Stimulated activated CD8-positive, alpha-beta memory T cell treated with anti-CD3 and anti-CD28 coated beads, Interleukin-2, amount 100 ng/mL, for 1 hour (primary cell): ENCODE data around the gene PDE10A.

Experiments
- DNase-seq, 2 donors: peaks; one replicate each; pipeline ENCODE4 v3.0.0-alpha.2; 2020; ENCODE audit warnings: low read depth in 2 of 2

PDE10A gene

GRCh38 chr6:165655191-165655590 lies 7.8 kb downstream of the PDE10A start:
- no peak for DNase-seq

DNA sequence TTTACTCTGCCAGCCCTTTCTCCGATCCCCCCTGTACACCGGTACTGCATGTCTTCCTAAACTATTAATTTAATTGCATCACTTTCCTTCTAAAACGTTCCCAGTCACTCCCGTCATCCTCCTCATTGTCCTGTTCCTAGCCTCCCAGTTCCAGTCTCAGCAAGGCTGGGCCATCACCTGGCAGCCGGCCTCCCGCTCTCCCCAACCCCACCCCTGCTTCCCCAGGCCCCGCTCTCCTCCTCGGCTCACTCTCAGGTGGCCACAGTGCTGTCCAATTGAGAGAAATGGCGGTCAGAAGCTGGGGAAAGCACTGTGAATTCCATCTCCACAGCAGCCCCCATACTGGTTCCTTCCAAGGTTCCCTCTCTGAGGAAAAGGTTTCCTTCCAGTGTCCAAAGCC lies 8.9 kb downstream of the PDE10A start:
- DNase-seq, result no peak

- no peak for DNase-seq
These were observed 9.4 kb downstream of the PDE10A start for GRCh38 chr6:165653607-165654006.

GRCh38 chr6:165653196-165653595 lies 9.8 kb downstream of the PDE10A start:
- DNase-seq, result no peak

DNA sequence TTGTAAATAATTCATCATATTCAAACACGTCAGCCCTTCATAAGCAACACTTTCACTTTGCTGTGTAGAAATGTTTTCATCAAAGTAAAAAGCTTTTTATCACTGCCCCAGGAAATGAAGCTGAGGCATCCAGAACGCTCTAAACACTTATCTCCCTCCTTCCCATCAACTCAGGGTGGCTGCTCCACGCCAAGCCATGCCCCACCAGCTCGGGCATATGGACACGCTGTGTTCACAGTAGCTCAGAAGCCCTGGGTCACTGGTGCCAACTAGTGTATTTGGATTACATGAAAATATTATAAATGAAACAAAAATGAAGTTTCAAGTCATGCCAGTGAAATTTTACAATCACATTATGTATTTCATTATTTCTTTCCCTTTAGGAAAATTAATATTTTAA lies 10.3 kb downstream of the PDE10A start:
- DNase-seq, result no peak

DNA sequence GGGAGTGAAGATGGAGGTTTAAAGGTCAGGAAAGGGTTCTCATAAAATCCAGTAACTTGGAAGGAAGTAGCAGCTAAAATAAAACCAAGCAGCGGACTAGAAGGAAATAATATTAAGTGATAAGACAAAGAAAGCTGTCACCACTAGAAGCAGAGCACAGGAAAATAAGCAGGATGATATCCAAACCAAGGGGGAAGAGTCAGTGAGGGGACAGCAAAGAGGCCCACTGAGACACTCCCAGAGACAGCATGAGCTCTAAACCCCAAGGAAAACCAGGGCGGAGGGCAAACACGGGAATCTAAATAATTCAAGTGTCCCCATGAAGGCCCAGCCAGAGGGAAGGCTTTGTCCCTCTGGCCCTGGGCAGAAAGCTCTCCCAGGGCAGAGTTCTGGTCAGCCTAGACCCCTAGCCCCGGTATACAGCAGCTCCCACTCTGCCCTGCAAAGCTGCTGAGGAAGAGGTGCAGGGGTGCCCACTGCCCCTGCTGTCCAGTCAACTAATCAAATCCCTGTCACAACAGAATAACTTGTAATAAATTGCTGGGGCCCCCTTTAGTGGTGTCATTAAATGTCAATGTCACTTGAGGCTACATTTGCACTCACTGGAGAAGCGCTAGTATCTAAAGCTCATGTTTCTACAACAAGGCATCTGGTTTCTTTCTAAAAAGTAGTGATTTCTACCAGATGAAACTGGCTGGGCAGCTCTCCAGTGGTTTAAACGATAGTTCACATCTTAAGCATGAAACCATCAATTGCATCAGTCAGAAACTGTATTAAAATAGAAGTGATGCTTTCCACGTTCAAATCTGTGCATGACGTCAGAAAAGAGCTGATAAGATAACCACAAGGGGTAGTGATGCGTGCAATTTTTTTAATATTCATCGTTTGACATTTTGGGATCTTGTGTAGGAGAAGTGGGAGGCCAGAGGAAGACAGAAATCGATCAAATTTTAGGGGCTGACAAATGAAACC lies 13.6 kb downstream of the PDE10A start:
- no peak for DNase-seq

DNA sequence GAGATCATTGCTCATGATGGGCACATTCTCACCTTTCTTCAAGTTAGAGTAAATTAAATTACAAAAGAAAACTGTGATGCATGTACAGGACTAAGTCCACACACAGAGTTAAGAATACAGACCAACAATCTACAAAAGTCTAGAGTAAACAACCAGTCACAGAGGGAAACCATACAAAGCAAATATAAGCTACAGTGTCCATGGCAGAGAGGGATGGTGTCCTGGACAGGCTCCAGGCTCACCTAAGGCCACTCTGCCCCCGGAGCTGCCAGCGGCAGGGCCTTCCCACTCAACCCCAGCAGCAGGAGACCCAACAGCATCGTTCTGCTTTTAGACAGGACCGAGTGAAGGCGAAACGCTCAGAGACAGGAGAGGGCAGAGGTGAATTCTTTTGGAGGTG lies 16.0 kb downstream of the PDE10A start:
- no peak for DNase-seq

DNA sequence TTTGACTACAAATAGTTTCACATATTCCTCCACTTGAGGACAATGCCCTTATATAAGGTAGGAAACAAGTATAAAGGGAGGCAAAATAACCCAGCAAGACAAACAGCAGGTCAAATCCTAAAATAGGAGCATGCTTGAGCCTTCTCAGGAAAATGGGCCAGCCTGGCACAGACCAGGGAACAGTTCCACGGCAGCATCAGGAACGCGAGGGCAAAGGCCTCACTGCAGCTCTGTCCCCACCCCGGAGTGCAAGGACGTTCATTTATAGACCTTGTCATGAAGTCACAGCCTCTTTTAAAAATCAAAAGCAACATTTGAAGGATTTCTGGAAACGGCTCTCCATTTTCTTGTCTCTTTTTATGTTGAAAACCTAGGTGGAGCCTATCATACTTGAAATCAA lies 17.1 kb downstream of the PDE10A start:
- no peak for DNase-seq

GRCh38 chr6:165644586-165645266 lies 18.3 kb downstream of the PDE10A start:
- DNase-seq, result no peak

DNA sequence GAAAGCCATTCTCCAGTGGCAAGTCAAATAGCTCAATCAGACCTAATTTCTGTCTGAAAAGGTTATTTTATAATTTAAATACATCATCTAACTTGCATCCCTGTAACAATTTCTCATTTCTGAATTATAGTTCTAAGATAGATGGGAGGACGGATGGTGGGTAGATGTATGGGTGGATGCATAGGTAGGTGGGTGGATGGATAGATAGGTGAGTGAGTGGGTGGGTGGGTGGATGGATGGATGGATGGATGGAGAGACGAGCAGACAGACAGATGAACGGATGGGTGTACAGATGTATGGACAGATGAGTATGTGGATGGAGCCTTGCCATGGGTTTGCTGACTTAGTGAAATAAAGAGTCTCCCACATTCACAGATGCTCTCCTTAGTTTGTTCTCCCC lies 20.0 kb downstream of the PDE10A start:
- no peak for DNase-seq

DNA sequence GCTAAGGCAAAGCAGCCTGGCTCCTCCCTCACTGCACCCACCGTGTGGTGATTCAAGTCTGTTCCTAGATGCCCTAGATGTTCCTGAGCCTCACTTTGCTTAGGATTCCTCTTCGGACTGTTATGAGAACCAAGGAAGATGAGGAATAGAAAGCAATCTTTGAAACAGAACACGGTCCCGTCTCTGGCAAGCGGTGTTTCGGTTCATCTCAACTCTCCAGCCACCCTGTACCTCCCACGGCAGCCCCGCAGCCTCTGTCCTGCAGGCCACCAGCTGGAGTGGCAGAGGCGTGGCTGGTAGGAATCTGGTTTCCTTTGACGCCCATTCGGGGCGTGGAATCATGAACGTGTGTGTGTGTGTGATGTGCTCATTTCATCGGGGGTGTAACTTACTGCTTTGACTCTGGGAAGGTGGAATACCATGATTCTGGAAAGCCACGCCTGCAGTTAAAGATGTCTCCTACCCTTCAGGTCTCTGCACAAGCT lies 21.3 kb downstream of the PDE10A start:
- DNase-seq, result no peak

DNA sequence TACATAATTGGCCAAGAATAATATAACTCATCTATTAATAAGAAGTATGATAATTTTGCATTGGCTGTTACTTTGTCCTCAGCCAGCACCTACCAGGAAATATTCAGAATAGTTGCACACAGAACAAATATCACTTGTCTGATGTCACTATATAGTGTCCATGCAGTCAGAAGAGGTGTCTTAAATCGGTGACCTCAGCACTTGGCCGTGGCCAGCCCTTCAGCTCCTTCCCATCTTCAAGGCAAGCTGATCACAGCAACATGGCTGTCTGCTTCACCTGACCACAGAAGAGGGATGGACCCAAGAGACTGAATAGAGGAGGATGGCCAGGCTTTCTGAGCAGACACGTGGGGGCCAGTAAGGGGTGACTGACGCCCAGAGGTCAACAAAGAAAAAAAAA lies 22.2 kb downstream of the PDE10A start:
- no peak for DNase-seq

- DNase-seq, result no peak
These were observed 24.5 kb downstream of the PDE10A start for GRCh38 chr6:165638530-165638929.

GRCh38 chr6:165637586-165637985 lies 25.5 kb downstream of the PDE10A start:
- DNase-seq, result no peak

DNA sequence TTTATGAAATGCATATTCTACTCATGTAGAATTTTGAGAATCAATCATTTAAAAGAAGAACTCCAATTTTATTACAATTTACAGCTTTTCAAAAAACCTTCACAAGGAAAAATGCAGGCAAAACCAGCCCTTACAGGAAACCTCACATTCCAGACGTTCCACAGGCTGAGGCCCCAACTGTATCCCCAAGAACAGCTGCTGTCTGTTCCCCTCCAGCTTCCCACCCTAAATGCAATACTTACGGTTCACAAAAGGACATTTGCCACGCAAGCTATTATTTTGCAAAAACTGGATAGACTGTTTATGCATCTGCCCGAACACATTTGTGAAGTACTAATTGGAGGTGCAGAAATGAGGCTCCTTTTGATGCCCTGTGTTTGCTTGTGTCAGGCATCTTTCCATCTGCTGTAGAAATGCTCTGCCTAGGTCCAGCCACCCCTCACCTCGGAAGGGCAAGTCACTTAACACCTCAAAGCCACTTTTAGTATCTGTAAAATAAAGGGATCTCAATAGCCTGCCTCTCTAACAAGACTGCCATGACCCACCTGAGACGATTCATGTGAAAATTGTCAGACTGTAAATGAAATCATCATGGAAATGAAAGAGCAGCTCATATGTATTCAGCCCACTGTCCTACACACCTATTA lies 26.5 kb downstream of the PDE10A start:
- no peak for DNase-seq

GRCh38 chr6:165635965-165636364 lies 27.1 kb downstream of the PDE10A start:
- no peak for DNase-seq

DNA sequence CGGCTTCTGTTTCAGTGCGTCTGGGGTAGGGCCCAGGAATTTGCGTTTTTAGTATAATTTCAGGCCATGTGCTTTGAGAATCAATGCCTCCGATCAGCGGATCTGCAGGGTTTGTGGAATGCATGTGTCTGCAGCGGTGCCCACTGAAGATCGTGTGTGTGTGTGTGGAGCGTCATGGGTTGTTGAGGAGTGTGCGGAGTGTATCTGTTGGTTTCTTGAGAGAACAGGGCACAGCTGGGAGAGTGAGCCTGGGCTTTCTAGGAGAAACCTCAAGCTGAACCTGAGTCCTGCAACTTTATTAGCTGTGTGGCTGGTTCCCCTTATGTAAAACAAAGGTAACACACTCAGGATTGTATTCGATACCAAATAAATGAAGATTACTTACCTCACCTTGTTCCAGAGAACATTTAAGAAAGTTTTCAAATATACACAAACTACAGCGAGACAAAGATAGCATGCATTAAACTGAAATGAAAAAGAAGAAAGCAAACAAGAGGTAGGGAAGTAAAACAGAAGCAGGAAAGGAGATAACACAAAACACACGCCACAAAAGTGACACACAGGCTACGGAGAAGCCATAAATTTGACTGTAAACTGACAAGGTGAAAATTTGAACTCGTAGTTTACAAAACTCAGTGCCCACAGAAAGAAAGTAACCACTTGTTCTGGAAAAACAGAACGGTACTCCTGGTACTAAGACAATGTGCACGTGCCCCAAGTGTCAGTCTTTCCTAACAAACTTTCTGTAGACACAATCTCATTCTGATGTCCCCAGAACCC lies 28.8 kb downstream of the PDE10A start:
- no peak for DNase-seq

GRCh38 chr6:165632194-165632593 lies 30.8 kb downstream of the PDE10A start:
- no peak for DNase-seq

DNA sequence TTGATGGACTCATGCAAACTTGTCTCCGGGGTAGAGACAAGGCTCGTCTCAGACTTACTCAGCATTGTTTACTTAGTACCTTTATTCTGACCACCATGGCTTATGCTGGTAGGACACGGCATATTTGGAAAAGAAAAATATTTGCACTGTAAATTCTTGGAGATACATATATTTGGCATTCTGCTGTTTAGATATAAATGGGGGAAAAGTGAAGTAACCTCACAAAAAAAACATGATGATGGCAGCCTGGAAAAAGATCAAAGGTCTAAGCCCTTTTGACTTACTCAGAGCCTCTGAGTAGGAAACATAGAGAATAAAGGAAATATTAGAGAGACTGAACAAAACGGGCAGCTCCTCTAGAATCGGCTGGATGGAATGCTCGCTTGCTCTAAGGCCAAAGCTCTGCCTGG lies 32.5 kb downstream of the PDE10A start:
- no peak for DNase-seq

- DNase-seq, result no peak
These were observed 34.1 kb downstream of the PDE10A start for GRCh38 chr6:165628955-165629354.

DNA sequence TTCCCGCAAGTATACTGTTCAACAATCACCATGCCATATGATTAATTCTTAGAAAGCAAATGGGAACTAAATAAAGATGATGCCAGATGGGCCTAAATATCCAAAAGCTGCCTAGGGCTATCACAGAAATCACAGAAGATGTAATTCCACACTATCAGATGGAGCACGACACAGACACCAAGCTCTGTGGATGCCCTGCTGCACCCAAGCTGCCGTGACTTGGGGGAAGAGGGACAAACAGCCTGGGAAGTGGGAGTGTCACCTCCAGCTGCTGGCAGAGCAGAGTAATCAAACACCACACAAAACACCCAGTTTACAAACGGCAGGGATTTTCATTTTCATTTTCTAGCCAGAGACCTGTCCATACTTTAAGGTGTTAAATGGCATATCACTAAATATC lies 35.7 kb downstream of the PDE10A start:
- no peak for DNase-seq

DNA sequence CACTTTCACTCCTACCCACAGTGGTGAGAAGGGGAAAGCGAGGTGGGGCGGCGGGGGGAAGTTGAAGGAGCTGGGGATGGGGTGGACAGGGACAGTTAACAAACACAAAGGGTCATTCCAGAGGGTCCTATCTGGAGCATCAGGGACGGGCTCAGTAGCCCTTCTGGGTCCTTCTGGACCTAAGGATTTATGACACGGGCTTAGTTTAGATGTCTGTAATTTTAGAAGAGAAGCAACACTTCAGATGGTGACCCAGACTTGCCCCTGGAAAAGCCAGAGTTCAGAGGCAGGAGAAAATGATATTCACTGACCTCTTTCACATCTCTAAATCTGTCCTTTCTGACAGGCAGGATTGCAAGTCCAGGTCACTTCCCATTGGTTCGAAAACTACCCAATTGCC lies 36.3 kb downstream of the PDE10A start:
- no peak for DNase-seq
